ENCODE measurements around the gene IRF4. TPM values are rescaled to one million over a fixed set of nuclear protein-coding genes. Genes with fewer than 3 reads are reported as not detected.

IRF4 gene
- total RNA-seq, 1 donor from 2014 or later: not detected

GRCh38 chr6:409370-409972 lies 17.9 kb downstream of the IRF4 start:
- no peak for DNase-seq (ENCODE audit: low spot score in 2 of 2, unreplicated experiment in 2 of 2)
- H3K9me3 Mint-ChIP-seq: peaks cover 3% of the 10 kb centered on the region
- TF ChIP-seq CTCF (IDR thresholded peaks at IDR 0.05; ENCODE audit: unreplicated experiment): no peak
- no peak overlapping the region for H3K27ac Mint-ChIP-seq
- H3K4me1 Mint-ChIP-seq: peaks cover 17% of the 10 kb centered on the region
- H3K36me3 Mint-ChIP-seq: no peaks in the 10 kb centered on the region
- peaks cover 68% of the 10 kb centered on the region for H3K27me3 Mint-ChIP-seq (ENCODE audit: low read depth)
- H3K4me3 Mint-ChIP-seq: no peak overlapping the region

DNA sequence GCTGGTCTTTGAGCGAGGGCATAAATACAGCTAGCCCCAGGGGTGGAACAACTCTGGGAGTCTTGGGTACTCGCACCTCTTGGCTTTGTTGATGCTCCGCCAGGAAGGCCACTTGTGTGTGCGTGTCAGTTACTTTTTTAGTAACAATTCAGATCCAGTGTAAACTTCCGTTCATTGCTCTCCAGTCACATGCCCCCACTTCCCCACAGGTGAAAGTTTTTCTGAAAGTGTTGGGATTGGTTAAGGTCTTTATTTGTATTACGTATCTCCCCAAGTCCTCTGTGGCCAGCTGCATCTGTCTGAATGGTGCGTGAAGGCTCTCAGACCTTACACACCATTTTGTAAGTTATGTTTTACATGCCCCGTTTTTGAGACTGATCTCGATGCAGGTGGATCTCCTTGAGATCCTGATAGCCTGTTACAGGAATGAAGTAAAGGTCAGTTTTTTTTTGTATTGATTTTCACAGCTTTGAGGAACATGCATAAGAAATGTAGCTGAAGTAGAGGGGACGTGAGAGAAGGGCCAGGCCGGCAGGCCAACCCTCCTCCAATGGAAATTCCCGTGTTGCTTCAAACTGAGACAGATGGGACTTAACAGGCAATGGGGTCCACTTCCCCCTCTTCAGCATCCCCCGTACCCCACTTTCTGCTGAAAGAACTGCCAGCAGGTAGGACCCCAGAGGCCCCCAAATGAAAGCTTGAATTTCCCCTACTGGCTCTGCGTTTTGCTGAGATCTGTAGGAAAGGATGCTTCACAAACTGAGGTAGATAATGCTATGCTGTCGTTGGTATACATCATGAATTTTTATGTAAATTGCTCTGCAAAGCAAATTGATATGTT lies 19.2 kb downstream of the IRF4 start:
- no peak overlapping the region for H3K27ac Mint-ChIP-seq
- peaks cover 16% of the 10 kb centered on the region for H3K9me3 Mint-ChIP-seq
- TF ChIP-seq CTCF (IDR thresholded peaks at IDR 0.05; ENCODE audit: unreplicated experiment): no peak
- DNase-seq (ENCODE audit: low spot score in 2 of 2, unreplicated experiment in 2 of 2): no peak
- peaks cover 63% of the 10 kb centered on the region for H3K27me3 Mint-ChIP-seq (ENCODE audit: low read depth)
- H3K4me3 Mint-ChIP-seq: no peak overlapping the region
- no peaks in the 10 kb centered on the region for H3K36me3 Mint-ChIP-seq
- peaks cover 17% of the 10 kb centered on the region for H3K4me1 Mint-ChIP-seq

- peaks cover 22% of the 10 kb centered on the region for H3K9me3 Mint-ChIP-seq
- no peak for TF ChIP-seq CTCF (IDR thresholded peaks at IDR 0.05; ENCODE audit: unreplicated experiment)
- DNase-seq (ENCODE audit: low spot score in 2 of 2, unreplicated experiment in 2 of 2): no peak
- H3K27ac Mint-ChIP-seq: no peak overlapping the region
- peaks cover 61% of the 10 kb centered on the region for H3K27me3 Mint-ChIP-seq (ENCODE audit: low read depth)
- no peaks in the 10 kb centered on the region for H3K36me3 Mint-ChIP-seq
- peaks cover 17% of the 10 kb centered on the region for H3K4me1 Mint-ChIP-seq
- H3K4me3 Mint-ChIP-seq: no peak overlapping the region
Observed at GRCh38 chr6:411402-412145, 20.0 kb downstream of the IRF4 start.

DNA sequence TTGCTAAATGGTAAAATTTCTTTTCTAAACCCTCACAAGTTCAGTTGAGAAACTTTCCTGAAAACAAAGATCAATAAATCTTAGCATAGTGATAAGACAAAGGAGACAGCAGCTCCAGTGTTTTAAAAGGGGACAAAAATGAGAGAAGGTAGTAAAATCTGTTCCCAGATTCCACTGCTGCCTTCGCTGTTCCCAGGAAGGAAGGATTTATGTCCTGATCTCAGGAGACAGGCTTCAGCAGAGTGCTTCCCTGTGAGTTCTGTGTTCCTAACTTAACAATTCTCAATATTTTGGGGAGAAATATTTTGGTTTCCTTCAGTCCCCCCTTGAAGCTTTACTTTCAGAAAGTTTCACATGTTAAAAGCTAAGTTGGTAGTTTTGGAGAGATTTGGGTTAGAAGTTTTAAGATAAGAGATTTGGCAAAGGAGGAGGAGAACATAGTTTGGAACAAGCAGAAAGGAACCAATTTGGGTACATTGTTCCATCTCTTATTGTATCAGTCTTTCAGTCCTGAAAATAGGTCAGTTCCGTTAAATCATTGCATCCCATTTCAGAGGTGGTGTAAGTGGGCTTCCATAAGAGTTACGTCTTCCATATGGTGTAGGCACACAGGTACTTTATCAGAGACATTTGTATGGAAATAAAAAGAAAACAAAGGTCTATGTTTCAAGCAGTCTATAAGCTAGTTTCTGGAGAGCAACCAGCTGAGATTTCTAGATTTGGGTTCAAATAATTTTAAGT lies 20.8 kb downstream of the IRF4 start:
- H3K9me3 Mint-ChIP-seq: peaks cover 22% of the 10 kb centered on the region
- TF ChIP-seq CTCF (IDR thresholded peaks at IDR 0.05; ENCODE audit: unreplicated experiment): no peak
- no peak overlapping the region for H3K4me3 Mint-ChIP-seq
- no peak overlapping the region for H3K27ac Mint-ChIP-seq
- H3K4me1 Mint-ChIP-seq: peaks cover 17% of the 10 kb centered on the region
- no peak for DNase-seq (ENCODE audit: low spot score in 2 of 2, unreplicated experiment in 2 of 2)
- no peaks in the 10 kb centered on the region for H3K36me3 Mint-ChIP-seq
- peaks cover 55% of the 10 kb centered on the region for H3K27me3 Mint-ChIP-seq (ENCODE audit: low read depth)

DNA sequence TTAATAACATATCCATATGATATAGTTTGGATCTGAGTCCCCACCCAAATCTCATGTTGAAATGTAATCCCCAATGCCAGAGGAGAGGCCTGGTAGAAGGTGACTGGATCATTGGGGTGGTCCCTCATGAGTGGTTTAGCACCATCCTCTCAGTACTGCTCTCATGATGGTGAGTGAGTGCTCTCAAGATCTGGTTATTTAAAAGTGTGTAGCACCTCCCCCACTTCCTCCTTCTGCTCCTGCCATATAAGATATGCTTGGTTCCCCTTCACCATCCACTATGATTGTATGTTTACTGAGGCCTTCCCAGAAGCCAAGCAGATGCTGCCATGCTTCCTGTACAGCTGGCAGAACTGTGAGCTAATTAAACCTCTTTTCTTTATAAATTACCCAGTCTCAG lies 22.9 kb downstream of the IRF4 start:
- Mint-ChIP-seq H3K36me3 (no peaks in the 10 kb centered on the region), H3K27ac (no peak overlapping the region), H3K9me3 (peaks cover 22% of the 10 kb centered on the region), H3K4me3 (no peak overlapping the region), H3K27me3 (ENCODE audit: low read depth) (peaks cover 47% of the 10 kb centered on the region), H3K4me1 (peaks cover 11% of the 10 kb centered on the region)
- TF ChIP-seq CTCF (IDR thresholded peaks at IDR 0.05; ENCODE audit: unreplicated experiment): no peak
- no peak for DNase-seq (ENCODE audit: low spot score in 2 of 2, unreplicated experiment in 2 of 2)

Data from mesothelial cell of epicardium (in vitro differentiated cells).